ENCODE measurements around the gene VWF. TPM values are rescaled to one million over a fixed set of nuclear protein-coding genes. Genes with fewer than 3 reads are reported as not detected.
A peak's percentile ranks its signal among the peaks of the same experiment; 100 is the strongest.

The VWF gene
- total RNA-seq, 4 donors from 2014 or later, result 163 to 367 (median 253) TPM

DNA sequence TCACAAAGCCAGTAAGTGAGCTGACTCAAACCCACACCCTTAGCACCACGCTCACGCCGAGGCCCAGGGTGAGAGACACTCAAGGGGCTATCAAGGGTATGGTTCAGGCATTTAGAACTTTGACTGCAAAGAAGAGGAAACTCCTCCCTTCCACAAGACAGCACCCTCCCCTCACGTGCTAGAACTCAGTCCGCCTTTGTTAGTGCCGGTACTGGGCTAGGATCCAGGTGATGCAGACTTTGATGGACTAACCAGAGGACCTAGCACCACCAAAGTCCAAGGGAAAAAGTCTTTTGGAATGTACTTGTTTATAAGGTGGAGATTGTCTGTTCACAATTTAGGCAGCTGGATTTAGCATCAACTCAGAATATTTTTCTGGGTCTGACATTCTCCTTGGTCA lies 33.7 kb downstream of the VWF start:
- DNase-seq (ENCODE audit: extremely low spot score), result no peak
- Histone ChIP-seq H3K27me3 (no peaks in the 10 kb centered on the region), H3K27ac (replicated peaks in 1 of 4) (peak overlapping the region; percentile 45 to 70 (median 52)), H3K4me1 (peaks cover 47 to 63% (median 56%) of the 10 kb centered on the region in 4 donors), H3K9me3 (no peaks in the 10 kb centered on the region), H3K4me3 (no peak overlapping the region), H3K36me3 (peaks cover 0 to 58% (median 0%) of the 10 kb centered on the region in 4 donors)
- intact Hi-C loops (cut with DNase I), result no loop called here
- TF ChIP-seq POLR2AphosphoS5 (IDR thresholded peaks at IDR 0.05), result peak; percentile 43 to 78
- TF ChIP-seq POLR2A (IDR thresholded peaks at IDR 0.05; ENCODE audit: low read depth), result no peak
- no peak for TF ChIP-seq EP300 (IDR thresholded peaks at IDR 0.05)
- no peak for TF ChIP-seq CTCF (IDR thresholded peaks at IDR 0.05)
- WGBS, result no CpG with 5 or more reads among the region's 6 CpGs

- H3K9me3 ChIP-seq, result no peaks in the 10 kb centered on the region
- H3K27me3 ChIP-seq, result no peaks in the 10 kb centered on the region
- intact Hi-C loops (cut with DNase I), result no loop called here
- peaks cover 59 to 73% (median 68%) of the 10 kb centered on the region in 4 donors for H3K4me1 ChIP-seq
- WGBS, result 42% methylated on average over 15 of the region's 15 CpGs
- peak overlapping the region in 3 of 4 donors; percentile 9 to 37 (median 32) for H3K27ac ChIP-seq (replicated peaks in 1 of 4)
- DNase-seq (ENCODE audit: extremely low spot score), result no peak
- TF ChIP-seq POLR2A (IDR thresholded peaks at IDR 0.05; ENCODE audit: low read depth) (no peak), CTCF (IDR thresholded peaks at IDR 0.05) (no peak), EP300 (IDR thresholded peaks at IDR 0.05) (no peak), POLR2AphosphoS5 (IDR thresholded peaks at IDR 0.05) (no peak)
- H3K36me3 ChIP-seq, result peaks cover 0 to 42% (median 0%) of the 10 kb centered on the region in 4 donors
- H3K4me3 ChIP-seq, result no peak overlapping the region
These were observed 35.3 kb downstream of the VWF start for GRCh38 chr12:6088921-6089747.

DNA sequence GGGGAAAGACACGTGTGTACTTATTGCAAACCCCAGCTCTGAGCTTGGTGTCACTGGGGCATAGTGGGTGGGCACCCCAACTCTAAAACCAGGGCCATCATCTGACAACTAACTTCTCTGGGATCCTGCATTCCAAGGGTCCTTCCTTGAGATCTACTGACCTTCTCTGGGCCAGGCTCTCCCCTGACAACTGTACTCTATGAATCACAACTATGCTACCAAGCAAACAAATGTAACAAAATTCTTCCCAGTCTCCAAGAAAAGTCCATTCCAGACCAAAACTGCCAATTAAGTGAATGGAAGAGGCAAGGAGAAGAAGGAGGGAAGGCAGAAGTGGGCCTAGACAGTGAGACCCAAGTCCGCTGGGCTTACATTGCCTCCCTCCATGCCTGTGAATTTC lies 38.2 kb downstream of the VWF start:
- DNase-seq (ENCODE audit: extremely low spot score), result no peak
- H3K27me3 ChIP-seq, result no peaks in the 10 kb centered on the region
- intact Hi-C loops (cut with DNase I), result no loop called here
- H3K36me3 ChIP-seq, result peaks cover 0 to 46% (median 0%) of the 10 kb centered on the region in 4 donors
- TF ChIP-seq CTCF (IDR thresholded peaks at IDR 0.05), result no peak
- no peak for TF ChIP-seq POLR2AphosphoS5 (IDR thresholded peaks at IDR 0.05)
- TF ChIP-seq EP300 (IDR thresholded peaks at IDR 0.05), result no peak
- TF ChIP-seq POLR2A (IDR thresholded peaks at IDR 0.05; ENCODE audit: low read depth), result no peak
- no peaks in the 10 kb centered on the region for H3K9me3 ChIP-seq
- peaks cover 54 to 69% (median 58%) of the 10 kb centered on the region in 4 donors for H3K4me1 ChIP-seq
- WGBS, result 91% methylated on average over 2 of the region's 2 CpGs
- H3K4me3 ChIP-seq, result no peak overlapping the region
- no peak overlapping the region for H3K27ac ChIP-seq (replicated peaks in 1 of 4)

GRCh38 chr12:6085841-6086240 lies 38.6 kb downstream of the VWF start:
- Histone ChIP-seq H3K4me1 (peaks cover 49 to 68% (median 53%) of the 10 kb centered on the region in 4 donors), H3K36me3 (peaks cover 0 to 46% (median 0%) of the 10 kb centered on the region in 4 donors), H3K27ac (replicated peaks in 1 of 4) (no peak overlapping the region), H3K9me3 (no peaks in the 10 kb centered on the region), H3K27me3 (no peaks in the 10 kb centered on the region), H3K4me3 (no peak overlapping the region)
- no peak for TF ChIP-seq POLR2A (IDR thresholded peaks at IDR 0.05; ENCODE audit: low read depth)
- TF ChIP-seq CTCF (IDR thresholded peaks at IDR 0.05), result no peak
- no peak for TF ChIP-seq POLR2AphosphoS5 (IDR thresholded peaks at IDR 0.05)
- TF ChIP-seq EP300 (IDR thresholded peaks at IDR 0.05), result no peak
- WGBS, result 74% methylated on average over 3 of the region's 3 CpGs
- intact Hi-C loops (cut with DNase I), result no loop called here
- no peak for DNase-seq (ENCODE audit: extremely low spot score)
